SW480 (cell line): ENCODE measurements around the gene ZSCAN25.
"Not testable (repeated sequence)": the region's sequence is repeated elsewhere in the genome, so short reads cannot be mapped to it uniquely, and the experiment has no call there.

Experiments
- DNase-seq: peaks from one replicate; pipeline ENCODE4 v3.0.0-alpha.2; 2016; ENCODE audit warnings: low spot score

Gene ZSCAN25

DNA sequence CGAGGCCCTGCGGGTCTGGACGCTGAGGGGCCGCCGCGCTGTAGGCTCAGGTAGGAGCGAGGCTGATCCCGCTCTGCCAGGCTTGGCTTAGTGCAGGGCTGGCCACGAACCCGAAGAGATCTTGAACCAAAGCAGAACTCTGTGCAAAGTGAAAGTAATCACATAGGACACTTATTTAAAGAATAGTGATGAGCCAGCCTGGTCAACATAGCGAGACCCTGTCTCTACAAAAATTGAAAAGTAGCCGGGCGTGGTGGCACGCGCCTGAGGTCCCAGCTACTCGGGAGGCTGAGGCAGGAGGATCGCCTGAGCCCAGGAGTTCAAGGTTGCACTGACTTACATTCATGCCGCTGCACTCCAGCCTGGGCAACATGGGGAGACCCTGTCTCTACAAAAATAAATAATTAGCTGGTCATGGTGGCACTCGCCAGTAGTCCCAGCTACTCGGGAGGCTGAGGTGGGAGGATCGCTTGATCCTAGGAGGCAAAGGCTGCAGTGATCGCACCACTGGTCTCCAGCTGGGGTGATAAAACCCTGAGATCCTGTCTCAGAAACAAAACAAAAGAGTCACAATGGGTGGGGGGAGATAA, 541 bp downstream of the ZSCAN25 start:
- no peak for DNase-seq

- DNase-seq = no peak
Measured at GRCh38 chr7:99618726-99619125, 2.0 kb downstream of the ZSCAN25 start.

GRCh38 chr7:99619571-99620130, 2.9 kb downstream of the ZSCAN25 start:
- DNase-seq = no peak

DNA sequence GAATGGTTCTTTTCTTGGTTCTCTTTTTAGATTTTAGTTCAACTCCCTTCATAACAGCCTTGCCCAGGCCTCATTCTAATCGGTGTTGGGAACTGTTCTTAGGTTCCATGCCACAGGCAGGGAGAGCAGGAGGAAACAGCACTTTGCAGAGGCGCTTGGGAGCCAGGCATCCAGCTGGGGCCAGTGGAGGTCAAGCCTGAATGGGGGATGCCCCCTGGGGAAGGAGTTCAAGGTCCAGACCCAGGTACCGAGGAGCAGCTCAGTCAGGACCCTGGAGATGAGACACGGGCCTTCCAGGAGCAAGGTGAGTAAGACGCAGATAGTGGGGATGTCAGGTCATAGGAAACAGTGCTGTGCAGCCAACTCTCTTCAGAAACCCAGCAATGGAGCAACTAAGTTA, 4.5 kb downstream of the ZSCAN25 start:
- DNase-seq = no peak

DNA sequence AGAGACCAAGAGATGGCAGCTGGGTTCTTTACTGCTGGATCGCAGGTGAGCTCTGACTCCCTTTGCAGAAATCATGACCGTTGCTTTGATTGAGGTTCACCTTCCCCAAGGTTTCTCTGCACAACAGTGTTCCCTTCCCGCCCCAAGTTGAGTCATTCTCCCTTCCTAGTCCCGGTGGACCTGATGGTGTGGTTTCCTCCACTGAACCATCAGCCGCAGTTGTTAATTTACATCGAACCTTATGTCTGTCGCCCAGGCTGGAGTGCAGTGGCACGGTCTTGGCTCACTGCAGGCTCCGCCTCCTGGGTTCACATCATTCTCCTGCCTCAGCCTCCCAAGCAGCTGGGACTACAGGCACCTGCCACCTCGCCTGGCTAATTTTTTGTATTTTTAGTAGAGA, 5.8 kb downstream of the ZSCAN25 start:
- no peak for DNase-seq

DNA sequence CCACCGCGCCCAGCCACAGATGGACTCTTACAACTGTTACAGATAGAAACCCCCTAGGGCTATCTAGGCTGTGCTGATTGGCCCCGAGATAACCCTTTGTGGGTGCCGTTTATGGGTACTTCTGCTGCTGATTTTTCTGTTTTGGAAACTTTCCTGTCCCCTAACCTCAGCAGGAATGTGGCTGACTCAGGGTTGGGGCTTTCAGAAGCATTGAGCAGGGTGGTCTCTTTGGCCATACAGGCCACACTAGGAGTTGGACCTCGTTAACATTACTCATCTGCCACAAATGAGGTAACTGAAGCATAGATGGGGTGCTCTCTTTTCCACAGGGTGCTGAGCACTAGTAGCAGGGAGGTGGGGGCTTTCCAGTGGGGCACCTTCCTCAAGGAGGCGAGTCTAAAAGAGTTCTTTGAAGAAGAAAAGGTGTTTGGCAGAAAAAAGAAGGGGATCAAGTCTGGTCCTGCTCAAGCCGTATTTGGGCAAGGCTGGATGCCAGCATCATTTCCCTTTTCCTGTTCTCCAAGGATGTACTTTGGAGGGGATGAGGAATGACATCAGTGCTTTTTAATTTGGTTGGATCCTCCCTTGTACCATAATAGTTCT, 6.4 kb downstream of the ZSCAN25 start:
- DNase-seq = no peak

- no peak for DNase-seq
Measured at GRCh38 chr7:99623702-99624447, 7.1 kb downstream of the ZSCAN25 start.

DNA sequence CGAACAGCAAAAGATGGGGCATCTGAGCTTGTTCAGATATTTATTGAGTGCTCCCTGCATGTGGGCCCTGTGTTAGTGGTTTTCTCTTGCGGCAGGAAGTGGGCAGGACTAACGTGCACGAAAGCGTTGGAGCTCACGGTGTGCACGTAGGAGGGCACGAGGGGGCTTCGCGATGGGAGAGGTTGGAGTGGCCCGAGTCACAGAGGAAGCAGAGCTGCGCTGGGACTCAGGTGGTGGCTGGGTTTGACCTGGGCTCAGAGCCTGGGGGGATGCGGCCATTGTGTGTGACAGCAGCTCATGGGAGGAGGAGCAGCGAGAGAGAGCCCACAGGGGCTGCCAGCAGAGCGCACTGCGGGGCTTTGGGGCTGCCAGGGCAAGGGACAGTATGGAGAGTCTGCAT, 7.7 kb downstream of the ZSCAN25 start:
- no peak for DNase-seq

DNA sequence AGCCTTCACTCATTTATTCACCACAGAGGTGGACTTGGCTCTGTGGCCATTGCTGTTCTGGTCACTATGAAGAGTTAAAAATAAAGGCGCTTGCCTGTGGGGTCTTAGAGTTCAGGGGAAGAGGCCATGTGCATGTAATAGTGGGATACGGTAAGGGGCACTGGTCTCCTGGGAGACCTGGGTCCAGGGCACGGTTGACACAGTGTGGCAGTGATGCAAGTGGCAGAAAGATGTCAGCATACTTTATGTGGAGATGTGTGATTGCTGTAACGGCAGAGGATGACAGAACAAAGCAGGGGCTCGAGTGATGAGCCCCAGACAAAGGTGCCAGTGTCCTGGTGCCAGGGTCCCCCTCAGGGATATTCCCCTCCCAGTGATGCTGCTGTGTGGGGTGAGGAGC, 8.6 kb downstream of the ZSCAN25 start:
- DNase-seq = no peak

GRCh38 chr7:99625961-99626360, 9.2 kb downstream of the ZSCAN25 start:
- no peak for DNase-seq

GRCh38 chr7:99626661-99627060, 9.9 kb downstream of the ZSCAN25 start:
- no peak for DNase-seq

GRCh38 chr7:99627513-99627912, 10.8 kb downstream of the ZSCAN25 start:
- DNase-seq = no peak

- DNase-seq = no peak
Measured at GRCh38 chr7:99628471-99629465, 12.0 kb downstream of the ZSCAN25 start.

DNA sequence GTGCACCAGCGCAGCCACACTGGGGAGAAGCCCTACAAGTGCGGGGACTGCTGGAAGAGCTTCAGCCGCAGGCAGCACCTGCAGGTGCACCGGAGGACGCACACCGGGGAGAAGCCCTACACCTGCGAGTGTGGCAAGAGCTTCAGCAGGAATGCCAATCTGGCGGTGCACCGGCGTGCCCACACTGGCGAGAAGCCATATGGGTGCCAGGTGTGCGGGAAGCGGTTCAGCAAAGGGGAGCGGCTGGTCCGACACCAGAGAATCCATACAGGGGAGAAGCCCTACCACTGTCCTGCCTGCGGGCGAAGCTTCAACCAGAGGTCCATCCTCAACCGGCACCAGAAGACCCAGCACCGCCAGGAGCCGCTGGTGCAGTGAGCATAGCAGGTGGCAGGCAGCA, 12.9 kb downstream of the ZSCAN25 start:
- no peak for DNase-seq

- DNase-seq = peak; percentile 60
Measured at GRCh38 chr7:99631295-99632109, 14.8 kb downstream of the ZSCAN25 start.

DNA sequence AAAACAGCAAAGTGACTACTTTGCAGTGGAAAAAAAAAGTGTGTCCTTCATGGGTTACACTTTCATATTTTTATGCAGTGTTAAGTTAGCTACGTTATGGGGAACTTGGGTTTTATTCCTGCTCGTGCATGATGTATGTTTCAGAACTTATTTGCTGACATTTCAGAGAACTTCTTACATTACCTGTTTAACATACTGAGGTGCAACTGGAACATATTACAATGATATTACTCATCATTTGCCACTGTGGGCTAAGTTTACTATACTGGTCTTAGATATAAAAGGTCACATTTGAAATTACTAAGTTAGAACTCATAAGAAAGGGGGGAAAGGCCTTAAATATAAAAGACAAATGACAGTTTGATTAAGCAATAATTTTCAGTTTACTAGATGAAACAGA, 20.7 kb downstream of the ZSCAN25 start:
- not testable (repeated sequence) for DNase-seq

- no peak for DNase-seq
Measured at GRCh38 chr7:99638731-99639130, 22.0 kb downstream of the ZSCAN25 start.

DNA sequence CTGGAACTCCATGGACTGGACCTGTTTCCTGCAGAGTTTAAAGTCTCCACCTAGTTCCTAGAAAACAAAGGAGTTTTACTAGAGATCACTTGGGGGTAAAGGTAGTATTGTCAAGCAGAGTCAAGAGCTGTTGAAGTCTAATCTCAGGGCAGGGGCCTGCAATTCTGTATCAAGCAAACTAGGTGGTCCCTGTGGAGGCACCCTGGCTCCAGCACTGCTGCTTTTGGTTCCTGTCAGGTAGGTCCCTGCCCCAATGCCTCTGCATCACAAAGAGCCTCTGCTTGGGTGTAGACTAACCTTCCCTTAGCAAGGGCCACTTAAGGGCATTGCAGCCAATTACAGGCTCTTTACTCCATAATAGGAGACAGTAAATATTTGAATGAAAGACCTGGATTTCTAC, 22.5 kb downstream of the ZSCAN25 start:
- no peak for DNase-seq

- DNase-seq = no peak
Measured at GRCh38 chr7:99642027-99642426, 25.3 kb downstream of the ZSCAN25 start.

GRCh38 chr7:99643464-99643863, 26.7 kb downstream of the ZSCAN25 start:
- no peak for DNase-seq

GRCh38 chr7:99644431-99644830, 27.7 kb downstream of the ZSCAN25 start:
- no peak for DNase-seq
